Sciatic nerve (tissue), 2 donors: Measurements from ENCODE around the gene TBC1D10B. TPM values are rescaled to one million over a fixed set of nuclear protein-coding genes. Genes with fewer than 3 reads are reported as not detected.
"Not testable (repeated sequence)": the region's sequence is repeated elsewhere in the genome, so short reads cannot be mapped to it uniquely, and the experiment has no call there.

Source experiments
- ATAC-seq: fragments of 200-7000 bp; cut with Tn5 transposase; one replicate; pipeline ENCODE4 v1.9.1; 2020; ENCODE audit warnings: mild to moderate bottlenecking, moderate library complexity
- DNase-seq: peaks from one replicate; pipeline ENCODE4 v3.0.0-alpha.2; 2020; ENCODE audit warnings: low spot score
- intact Hi-C: fragments of 100-400 bp; cut with DNase I; formaldehyde crosslinking; loops from one replicate; pipeline ENCODE4 v1.14.2; 2022
- total RNA-seq: library from RNA; stranded (reverse); fragmentation: NEBNext Ultra II Directional; extraction: Animal tissue kit (Norgen Biotek cat#: 25700); gene quantifications from one replicate; pipeline ENCODE4 v1.2.1, GENCODE V29; 2021
- donor health status: DM: no; HTN: no; CAD: no.
- donor health status: DM: no; HTN: no; CAD: no.

TBC1D10B gene
- total RNA-seq, 1 donor from 2014 or later: 39.6 TPM

DNA sequence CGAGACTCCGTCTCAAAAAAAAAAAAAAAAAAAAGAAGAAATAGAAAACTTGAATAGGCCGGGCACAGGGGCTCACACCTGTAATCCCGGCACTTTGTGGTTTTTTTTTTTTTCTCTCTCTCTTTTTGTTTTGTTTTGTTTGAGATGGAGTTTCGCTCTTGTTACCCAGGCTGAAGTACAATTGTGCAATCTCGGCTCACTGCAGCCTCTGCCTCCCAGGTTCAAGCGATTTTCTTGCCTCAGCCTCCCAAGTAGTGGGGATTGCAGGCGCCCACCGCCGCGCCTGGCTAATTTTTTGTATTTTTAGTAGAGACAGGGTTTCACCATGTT, 26.8 kb downstream of the TBC1D10B start:
- DNase-seq, ATAC-seq: not testable (repeated sequence)

GRCh38 chr16:30342751-30343490, 27.4 kb downstream of the TBC1D10B start:
- intact Hi-C loops: no loop called here
- no peak for DNase-seq
- ATAC-seq: no peak

More for the DNA sequence above, 26.8 kb downstream of the TBC1D10B start:
- intact Hi-C loops: not testable (repeated sequence)

GRCh38 chr16:30341971-30342370, 28.3 kb downstream of the TBC1D10B start:
- ATAC-seq, intact Hi-C loops, DNase-seq: not testable (repeated sequence)

- ATAC-seq (no peak), DNase-seq (no peak)
- intact Hi-C loops: no loop called here
Measured at GRCh38 chr16:30340621-30341020, 29.7 kb downstream of the TBC1D10B start.

DNA sequence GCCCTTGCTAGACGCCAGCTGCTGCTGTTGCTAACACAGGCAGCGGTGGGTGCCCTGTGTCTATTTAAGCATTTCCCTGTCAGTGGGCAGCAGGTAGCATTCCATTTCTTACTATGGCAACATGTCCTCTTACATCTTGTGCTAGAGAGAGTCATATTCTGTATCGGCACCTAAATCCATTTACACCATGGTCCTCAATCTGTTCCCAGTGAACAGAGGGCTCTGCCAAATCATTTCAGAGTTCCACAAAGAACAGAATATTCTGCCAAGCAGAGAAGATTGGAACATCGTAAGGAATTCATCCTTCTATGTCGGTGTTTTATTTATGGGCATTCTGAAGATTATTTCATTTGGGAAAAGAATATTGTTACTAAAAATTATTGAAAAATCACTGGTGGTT, 31.6 kb downstream of the TBC1D10B start:
- DNase-seq, ATAC-seq, intact Hi-C loops: not testable (repeated sequence)

GRCh38 chr16:30337964-30338357, 32.3 kb downstream of the TBC1D10B start:
- ATAC-seq, intact Hi-C loops, DNase-seq: not testable (repeated sequence)

- ATAC-seq: peak; percentile 54
- intact Hi-C loops: no loop called here
- DNase-seq: no peak
Measured at GRCh38 chr16:30335598-30336474, 34.5 kb downstream of the TBC1D10B start.

DNA sequence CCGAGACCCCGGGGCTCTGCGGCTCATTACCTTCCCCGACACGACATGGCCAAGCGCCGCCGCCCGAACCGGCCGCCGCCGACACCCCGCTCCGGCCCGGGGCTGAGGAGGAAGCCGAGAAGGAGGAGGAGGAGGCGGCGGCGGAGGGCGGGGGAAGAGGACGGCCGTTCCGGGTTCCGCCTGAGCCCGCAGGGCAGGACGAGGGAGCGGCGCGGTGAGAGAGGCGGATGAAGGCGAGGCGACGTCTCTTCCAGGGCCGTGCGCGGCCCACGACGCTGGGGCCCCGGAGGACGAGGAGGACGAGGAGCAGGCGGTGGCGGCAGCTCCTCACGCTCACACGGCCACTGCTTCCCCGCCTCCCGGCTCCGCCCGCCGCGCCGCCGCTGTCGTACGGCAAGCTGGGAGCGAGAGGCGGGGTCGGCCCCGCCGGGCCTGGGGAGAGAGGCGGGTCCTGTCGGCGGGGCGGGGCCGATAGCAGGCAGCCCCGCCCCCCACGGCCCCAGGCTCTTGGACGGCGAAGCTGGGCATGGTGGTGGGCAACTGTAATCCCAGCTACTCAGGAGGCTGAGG, 35.2 kb downstream of the TBC1D10B start:
- intact Hi-C loops: not testable (repeated sequence)
- DNase-seq (peak; percentile 90), ATAC-seq (peak; percentile 96)

- intact Hi-C loops: not testable (repeated sequence)
- DNase-seq (peak; percentile 88), ATAC-seq (peak; percentile 96)
Measured at GRCh38 chr16:30334473-30334989, 35.8 kb downstream of the TBC1D10B start.

GRCh38 chr16:30324220-30324619, 46.1 kb downstream of the TBC1D10B start:
- DNase-seq, intact Hi-C loops, ATAC-seq: not testable (repeated sequence)

- DNase-seq, intact Hi-C loops, ATAC-seq: not testable (repeated sequence)
Measured at GRCh38 chr16:30318647-30319046, 51.6 kb downstream of the TBC1D10B start.

GRCh38 chr16:30310937-30311336, 59.4 kb downstream of the TBC1D10B start:
- ATAC-seq, intact Hi-C loops, DNase-seq: not testable (repeated sequence)

GRCh38 chr16:30309255-30309654, 61.0 kb downstream of the TBC1D10B start:
- DNase-seq, ATAC-seq, intact Hi-C loops: not testable (repeated sequence)

Other genes starting within 250 kb of the TBC1D10B start
- gene MAPK3, start 247.3 kb downstream of the TBC1D10B start, total RNA-seq: 136 TPM
- gene CORO1A, start 186.9 kb downstream of the TBC1D10B start, total RNA-seq: 41.2 TPM
- 26.9 TPM for gene BOLA2B, start 176.8 kb downstream of the TBC1D10B start, total RNA-seq
- gene SLX1A, start 176.6 kb downstream of the TBC1D10B start, total RNA-seq: 18.5 TPM
- 21.0 TPM for gene SULT1A3, start 171.2 kb downstream of the TBC1D10B start, total RNA-seq
- gene NPIPB13, start 122.0 kb downstream of the TBC1D10B start, total RNA-seq: 35.0 TPM
- gene CD2BP2, start 15.2 kb downstream of the TBC1D10B start, total RNA-seq: 49.8 TPM
- gene MYL11, start 4.3 kb upstream of the TBC1D10B start, total RNA-seq: not detected
- gene SEPTIN1, start 12.1 kb upstream of the TBC1D10B start, total RNA-seq: 7.2 TPM
- gene ZNF48, start 24.9 kb upstream of the TBC1D10B start, total RNA-seq: 6.7 TPM
- 7.5 TPM for gene ZNF771, start 37.1 kb upstream of the TBC1D10B start, total RNA-seq
- gene DCTPP1, start 59.5 kb upstream of the TBC1D10B start, total RNA-seq: 20.4 TPM
- 25.2 TPM for gene SEPHS2, start 75.4 kb upstream of the TBC1D10B start, total RNA-seq
- gene ITGAL, start 102.2 kb upstream of the TBC1D10B start, total RNA-seq: 14.5 TPM
- 30.3 TPM for gene ZNF768, start 156.1 kb upstream of the TBC1D10B start, total RNA-seq
- gene ZNF747, start 164.4 kb upstream of the TBC1D10B start, total RNA-seq: 12.7 TPM
- gene ZNF764, start 187.9 kb upstream of the TBC1D10B start, total RNA-seq: 9.5 TPM
- 13.6 TPM for gene ZNF688, start 201.2 kb upstream of the TBC1D10B start, total RNA-seq
- gene ZNF785, start 215.2 kb upstream of the TBC1D10B start, total RNA-seq: 26.3 TPM
- 7.1 TPM for gene ZNF689, start 239.9 kb upstream of the TBC1D10B start, total RNA-seq